Measurements from ENCODE around the gene GATA6.
A peak's percentile ranks its signal among the peaks of the same experiment; 100 is the strongest.
"Not testable (repeated sequence)": the region's sequence is repeated elsewhere in the genome, so short reads cannot be mapped to it uniquely, and the experiment has no call there.

GATA6 gene

DNA sequence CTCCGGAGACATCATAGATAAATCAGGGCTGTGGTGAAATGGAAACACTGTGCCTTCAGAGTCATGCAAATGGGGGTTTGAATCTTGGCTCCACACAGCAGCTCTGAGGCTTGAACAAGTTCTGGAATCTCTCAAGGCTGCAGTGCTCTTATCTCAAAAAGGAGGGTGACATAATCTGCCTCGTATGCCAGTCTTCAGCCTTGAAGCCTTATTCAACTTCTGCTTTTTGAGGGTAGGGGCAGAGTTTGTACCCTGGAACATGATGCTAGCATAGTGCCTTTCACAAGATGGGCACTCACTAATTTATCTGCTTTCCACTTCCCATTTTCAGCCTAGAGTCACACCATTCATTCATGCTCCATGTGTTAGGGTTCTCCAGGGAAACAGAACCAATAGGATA, 42.3 kb downstream of the GATA6 start:
- peak; percentile 57 for DNase-seq

DNA sequence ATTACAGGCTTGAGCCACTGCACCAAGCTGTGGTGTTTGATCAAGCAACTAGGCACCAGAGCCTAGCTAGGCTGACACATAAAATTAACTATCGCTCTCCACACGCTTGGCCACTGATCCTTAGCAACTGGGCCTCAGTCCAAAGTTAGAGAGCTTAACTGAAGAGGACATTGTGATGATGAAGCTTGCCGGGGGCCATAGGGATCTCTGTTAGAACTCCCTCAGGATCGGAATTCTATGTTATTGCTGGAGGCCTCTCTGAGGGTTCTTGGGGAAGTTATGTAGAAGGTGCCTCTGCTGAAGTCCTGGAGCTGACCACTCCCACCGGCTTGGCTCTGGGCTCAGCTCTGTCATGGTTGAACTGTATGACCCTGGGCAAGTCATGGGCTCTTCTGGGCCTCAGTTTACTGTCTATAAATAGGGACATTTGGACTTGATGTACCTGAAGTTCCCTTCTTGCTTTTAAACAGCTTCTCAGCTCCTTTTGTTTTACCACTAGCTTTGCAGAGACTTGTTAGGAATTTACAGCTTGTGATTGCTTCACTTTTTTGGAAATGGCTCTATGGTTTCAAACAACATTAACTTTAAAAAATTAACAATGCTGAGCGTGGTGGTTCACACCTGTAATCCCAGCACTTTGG, 44.1 kb downstream of the GATA6 start:
- no peak for DNase-seq

DNA sequence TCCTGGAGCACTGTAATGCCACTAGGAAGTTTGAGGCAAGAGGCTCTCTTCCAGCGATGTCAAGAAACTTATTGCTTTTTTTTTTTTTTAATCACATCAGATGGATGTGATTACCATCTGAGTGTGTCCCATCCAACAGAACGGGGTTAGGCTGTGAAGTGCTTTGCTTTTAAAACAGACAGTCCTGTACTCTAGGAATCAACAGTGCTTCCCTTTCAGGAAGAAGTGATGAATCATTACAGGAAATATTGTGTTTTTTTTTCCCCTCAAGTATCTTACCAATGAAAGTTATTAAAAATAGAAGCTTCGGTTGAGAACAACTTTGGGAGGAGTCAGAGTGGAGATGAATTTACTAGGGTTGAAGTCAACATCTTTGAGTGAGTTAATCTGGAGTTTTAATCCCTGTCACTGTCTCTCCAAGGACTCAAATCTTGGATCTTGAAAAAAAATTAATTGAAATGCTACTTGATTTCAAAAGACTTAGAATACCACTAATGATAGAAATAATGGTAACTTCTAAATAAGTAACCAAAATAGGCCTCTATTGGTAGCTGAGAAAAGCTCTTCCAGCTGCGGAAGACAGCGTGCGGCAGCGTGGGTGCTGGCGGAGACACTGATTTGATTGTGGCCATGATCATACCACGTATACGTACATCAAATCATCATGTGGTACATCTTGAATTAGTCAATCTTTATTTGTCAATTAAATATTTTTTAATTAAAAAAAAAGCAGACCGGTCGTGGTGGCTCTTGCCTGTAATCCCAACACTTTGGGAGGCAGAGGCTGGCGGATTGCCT, 45.5 kb downstream of the GATA6 start:
- no peak for DNase-seq

DNA sequence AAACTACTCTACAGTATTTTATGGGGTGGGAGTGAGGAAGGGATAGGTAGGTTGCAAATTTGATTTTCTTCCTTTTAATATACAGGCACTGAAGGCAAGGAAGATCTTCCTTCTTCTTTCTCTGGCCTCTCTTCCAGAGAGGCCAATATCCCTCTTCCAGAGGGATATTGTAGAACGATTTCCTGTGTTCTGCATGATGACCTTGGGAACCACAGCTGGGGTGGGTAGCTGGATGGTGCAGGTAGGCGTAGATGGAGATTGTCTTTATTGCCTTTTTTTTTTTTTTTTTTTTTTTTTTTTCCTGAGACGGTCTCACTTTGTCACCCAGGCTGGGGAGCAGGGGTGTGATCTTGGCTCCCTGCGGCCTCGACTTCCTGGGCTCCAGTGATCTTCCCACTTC, 49.4 kb downstream of the GATA6 start:
- DNase-seq = no peak

DNA sequence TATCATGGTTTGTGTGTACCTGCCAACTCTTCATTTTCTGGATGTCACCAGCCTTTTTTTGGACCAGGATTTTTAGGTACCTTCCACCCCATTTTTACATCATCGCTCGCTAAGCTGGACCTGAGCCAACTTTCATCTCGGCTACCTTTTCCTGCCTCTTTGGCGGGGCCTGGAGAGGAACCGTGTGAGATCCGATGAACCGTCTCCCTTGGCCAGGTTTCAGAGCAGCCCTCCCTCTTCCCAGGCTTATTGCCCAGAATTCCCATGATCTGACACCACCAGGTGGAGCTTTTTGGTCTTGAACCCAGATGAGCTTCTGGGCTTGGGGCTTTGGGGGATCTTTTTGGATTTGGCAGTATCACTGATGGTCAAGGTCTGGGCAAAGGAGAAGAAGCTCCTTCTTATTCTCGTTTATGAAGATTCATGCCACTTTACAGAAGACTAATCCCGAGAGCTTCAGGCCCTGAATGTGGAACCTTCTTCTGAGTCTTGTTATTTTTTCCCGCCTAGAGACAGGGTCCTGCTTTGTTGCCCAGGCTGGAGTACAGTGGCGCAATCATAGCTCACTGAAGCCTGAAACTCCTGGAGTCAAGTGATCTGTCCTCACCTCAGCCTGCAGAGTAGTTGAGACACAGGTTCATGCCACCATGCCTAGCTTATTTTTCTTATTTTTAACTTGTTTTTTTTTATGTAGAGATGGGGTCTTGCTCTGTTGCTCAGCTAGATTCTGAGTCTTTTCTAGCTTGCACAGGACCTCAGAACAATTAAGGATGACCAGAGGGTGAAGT, 50.4 kb downstream of the GATA6 start:
- no peak for DNase-seq

DNA sequence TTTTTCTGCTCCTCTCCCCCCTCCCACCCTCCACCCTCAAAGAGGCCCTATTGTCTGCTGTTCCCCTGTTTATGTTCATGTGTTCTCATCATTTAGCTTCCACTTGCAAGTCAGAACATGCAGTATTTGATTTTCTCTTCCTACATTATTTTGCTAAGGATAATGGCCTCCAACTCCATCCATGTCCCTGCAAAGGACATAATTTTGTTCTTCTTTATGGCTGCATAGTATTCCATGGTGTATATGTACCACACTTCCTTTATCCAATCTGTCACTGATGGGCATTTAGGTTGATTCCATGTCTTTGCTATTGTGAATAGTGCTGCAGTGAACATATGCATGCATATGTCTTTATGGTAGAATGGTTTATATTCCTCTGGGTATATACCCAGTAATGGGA, 51.2 kb downstream of the GATA6 start:
- not testable (repeated sequence) for DNase-seq

DNA sequence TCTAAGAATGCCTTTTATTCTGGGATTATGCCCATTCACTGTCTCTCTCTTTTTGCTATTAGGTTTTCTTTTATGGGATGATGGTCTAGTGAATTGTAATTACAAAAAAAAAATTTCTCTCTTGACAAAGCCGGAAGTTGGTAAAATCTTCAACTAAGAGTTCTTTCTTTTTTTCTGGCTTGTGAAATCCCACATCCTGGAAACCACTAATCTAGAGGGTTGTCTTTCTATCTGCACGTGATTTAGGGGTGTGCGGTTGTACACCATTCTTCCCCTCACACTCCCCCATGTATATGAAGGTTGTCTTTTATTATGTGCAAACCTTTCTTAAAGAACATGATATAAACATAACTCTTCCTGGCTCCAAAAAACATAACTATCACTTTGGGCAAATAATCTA, 52.0 kb downstream of the GATA6 start:
- no peak for DNase-seq

DNA sequence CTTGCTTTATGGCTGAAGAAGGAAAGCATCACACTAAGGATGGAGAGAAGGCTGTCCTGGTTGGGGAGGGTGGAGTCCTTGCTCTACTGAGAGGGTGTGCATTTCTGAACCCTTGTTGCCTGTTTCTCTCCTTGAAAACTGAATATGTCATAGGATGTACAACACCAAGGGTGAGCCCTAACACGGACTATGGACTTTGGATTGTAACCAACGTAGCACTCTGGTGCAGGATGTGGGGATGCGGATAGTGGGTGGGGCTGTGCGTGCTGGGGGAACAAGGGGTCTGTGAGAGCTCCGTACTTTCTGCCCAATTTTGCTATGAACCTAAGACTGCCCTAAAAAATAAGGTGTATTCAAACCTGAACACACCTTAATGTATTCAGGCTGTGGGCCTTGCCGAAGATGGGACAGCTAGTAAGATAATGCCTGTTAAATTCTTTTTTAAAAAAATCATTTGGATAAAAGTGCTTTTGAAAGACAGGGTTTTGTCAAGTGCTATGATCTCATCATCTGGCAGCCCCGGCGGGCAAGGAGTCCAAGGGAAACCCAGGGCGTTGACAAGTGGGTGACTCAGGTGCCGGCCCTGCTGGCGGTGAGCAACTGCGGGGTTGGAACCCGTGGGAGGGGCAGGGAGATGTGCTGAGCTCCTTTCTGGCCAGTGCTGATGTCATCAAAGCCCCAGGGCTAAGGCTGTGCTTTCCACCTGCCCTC, 54.0 kb downstream of the GATA6 start:
- no peak for DNase-seq

DNA sequence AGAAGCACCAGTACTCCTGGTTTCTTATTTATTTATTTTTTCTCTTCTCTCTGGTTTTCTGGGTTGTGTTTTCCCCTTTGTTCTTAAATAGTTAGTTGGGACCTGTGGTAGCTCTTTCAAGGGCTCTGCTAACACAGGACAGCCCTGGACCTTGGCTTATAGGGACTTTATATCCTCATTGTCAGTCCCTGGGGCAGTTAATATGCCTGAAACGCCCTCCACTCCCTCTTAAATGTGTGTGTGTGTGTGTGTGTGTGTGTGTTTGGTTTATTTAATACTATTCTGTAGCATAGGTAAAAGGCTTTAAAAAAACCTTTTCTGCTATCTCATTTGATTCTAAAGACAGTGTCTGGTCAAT, 54.6 kb downstream of the GATA6 start:
- no peak for DNase-seq

DNA sequence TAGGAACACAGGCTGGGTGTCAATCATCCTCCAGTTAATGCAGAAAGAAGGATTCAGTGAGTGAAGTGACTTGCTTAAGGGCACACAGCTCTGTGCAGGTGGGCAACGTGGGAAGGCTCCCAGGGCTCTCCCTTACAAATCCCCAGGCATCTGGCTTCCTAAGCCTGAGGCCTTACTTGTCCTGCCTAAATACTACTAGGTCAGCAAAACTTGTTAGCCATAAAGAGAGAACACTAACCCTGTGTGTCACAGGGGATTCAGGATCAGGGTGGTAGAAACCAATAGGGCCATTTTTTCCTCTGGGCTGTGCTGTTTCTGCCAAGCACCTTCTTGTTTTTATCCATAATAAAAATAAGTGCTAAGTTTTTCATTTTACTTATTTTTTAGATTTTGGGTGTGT, 55.0 kb downstream of the GATA6 start:
- no peak for DNase-seq

DNA sequence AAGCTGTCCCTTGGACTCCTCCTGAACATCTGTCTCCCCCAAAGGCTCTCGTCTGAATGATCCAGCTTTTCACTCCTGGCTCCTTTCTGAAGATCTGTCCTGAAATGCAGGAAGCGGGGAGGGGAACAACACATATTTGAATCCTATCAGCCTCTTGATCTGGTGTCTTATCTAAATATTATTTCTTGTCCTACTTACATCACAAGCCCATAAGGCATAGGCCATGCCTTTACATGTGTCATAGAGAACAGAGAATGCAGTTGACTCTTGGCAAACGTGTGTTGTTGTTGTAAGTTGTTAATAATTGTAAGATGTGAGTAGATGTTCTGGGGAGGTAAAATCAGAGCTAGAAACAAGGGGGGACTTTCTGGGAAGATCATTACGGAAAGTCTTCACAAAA, 57.4 kb downstream of the GATA6 start:
- DNase-seq = no peak

DNA sequence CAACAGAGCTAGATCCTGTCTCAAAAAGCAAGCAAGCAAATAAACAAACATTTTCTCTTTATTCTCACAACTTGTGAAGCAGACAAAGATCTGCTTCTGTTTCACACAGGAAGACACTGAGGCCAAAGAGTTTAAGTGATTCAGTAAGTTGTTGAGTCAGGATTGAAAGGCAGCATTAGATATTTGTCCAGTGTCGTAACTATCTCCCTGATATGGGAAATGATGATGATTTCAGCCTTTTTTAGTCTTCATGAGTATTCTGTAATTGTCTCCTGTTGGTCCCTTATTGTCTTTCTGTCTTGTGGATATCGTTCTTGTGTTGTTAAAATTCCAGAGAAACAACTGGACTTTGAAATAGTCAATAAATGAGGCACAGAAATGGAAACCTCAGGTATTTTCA, 59.6 kb downstream of the GATA6 start:
- no peak for DNase-seq

DNA sequence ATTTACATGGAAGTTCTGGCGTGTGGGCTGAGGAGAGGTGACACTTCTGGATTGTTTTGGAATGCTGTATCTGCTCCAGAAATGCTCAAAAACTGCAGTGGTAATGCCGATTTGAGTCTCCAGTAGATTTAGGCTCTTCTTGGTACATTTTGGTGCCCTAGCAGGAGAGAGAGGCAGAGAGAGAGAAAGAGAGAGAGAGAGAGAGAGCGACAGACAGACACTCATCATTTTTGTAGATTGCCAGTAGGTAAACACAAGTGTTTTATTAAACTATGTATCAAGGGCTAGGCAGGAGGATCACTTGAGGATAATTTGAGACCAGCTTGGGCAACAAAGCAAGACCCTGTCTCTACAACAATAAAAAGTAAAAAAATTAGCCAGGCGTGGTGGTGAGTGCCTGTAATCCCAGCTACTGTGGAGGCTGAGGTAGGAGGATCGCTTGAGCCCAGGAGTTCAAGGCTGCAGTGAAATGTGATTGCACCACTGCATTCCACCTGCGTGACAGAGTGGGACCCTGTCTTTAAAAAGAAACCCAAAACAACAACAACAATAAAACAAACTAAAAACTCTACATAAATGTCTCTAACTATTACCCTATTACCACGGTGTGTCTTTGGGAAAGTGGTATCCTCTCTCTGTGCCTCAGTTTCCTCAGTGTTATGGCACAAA, 60.2 kb downstream of the GATA6 start:
- no peak for DNase-seq

DNA sequence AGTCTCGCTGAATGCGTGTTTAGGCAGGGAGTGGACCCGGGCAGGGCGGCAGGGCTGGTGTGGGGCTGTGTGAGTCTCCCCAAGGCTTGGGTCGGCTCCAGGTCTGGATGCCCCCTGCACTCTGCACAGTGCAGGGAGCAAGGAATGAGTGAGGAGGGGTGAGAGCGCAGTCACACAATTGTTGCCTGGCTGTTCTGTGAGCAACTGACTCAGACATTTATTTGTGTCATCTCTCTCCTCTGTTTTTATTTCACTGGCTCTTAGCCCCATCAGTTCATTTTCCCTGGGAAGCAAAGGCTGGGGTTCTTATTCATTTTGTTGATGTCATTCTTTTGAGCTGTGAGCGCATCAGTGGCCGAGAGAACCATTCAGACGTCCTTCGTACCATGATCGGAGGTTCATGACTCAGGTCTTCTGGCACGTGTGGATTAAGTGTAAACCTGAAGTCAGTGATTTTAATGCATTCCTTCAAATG, 61.1 kb downstream of the GATA6 start:
- DNase-seq = no peak

DNA sequence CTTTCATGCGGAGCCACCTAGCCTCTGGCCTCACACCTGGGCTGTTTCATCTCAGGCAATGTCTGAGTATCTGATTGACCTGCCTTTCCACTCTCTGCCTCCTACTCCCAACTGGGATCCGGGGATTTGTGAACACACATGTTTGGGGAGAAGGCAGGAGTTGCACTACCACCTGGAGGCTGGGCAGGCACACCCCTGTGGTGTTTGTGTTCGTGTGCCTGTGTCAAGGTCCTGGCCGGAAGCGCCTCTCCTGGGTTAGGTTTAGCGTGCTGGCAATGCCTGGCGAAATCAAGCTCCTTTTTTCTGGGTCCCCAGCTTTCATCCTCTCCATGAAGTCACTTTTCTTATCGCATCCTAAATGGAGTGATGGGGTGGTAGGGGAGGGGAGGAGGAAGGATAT, 63.9 kb downstream of the GATA6 start:
- DNase-seq = no peak

DNA sequence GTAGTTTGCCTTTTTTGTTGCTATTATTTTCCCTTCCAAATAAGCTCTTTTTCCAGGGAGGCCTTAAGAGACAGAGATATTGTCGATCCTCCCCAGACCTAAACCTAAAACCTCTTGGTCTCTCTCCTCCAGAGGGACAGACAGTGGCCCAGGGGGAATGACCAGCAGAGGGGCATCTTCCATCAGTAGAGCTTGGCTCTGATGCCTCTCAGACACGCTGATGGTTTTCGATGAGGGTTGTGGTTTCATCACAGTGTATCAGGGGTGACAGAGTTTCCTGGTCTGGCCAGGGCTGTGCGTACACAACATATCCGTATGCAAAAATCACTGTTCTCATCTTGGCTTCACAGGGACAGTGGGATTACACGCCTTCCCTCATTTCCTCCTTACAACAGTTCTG, 68.6 kb downstream of the GATA6 start:
- no peak for DNase-seq

DNA sequence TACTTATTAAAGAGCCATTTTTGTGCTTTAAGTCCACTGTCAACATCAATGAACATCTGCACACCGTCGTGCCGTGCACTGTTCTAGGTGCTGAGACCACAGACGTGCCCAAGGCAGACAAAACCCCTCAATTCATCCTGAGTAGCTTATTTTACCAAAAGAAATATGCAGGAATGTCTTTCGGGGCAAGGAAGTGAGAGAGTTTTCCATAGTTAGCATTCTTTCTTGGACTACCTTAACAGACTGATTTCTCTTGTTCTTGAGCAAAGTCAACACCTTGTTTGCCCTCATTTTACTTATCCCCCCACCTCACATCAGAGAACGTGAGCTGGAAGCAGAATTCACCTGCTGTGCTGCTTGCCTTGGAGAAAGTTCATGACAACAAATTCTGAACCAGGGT, 69.3 kb downstream of the GATA6 start:
- DNase-seq = no peak

DNA sequence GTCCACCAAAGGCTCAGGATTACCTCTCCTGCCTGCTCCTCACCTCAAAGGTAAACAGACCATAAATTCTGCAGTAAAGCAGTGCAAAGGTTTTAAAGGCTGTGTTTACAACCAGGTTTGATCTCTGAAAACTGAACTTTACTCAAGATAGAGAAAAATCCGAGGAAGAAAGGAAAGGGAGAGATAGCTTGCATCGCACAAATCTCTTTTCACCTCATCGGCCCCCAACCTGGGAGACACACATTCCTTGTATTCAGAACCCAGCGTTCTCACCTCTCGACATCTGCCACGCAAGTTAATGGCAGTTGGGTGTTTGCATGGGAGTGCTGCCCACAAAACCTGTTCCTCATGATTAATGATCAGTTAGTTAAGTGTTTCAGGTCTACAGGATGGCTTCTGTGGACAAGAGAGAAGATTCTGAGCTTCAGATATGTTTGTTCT, 72.6 kb downstream of the GATA6 start:
- DNase-seq = no peak

DNA sequence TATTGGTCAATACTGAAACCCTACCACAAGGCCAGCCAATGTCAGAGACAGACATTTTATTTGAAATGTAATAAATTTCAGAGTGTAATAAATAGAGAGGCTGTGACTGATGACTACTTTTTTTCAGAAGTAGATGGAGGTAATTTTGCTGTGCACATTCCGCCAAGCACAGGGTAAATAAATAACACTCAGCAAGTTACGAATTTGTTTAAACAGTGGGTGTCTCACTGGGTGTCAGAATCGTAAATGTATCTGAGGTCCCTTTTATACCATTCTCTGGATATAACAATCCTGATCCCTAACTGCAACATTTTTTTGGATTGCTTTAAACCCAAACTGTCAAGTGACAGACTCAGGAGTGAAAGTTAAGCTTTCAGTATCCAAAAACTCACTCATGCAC, 74.1 kb downstream of the GATA6 start:
- no peak for DNase-seq

DNA sequence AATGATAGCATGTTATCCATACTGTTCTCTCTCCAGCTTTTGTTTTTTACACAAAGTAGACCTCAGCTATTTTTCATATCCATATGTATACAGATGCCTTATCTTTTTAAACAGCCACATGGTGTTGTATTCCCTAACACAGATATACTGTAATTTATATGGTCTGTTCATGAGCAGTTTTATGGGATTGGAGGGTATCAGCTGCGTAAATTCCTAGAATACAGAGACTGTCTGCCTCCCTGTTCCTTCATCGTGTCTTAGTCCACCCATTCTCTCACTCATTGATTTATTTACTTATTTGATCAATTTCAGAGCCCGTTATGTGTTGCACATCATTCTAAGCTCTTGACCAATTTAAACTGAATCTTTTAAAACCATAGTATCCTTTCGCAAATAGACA, 80.6 kb downstream of the GATA6 start:
- no peak for DNase-seq

DNA sequence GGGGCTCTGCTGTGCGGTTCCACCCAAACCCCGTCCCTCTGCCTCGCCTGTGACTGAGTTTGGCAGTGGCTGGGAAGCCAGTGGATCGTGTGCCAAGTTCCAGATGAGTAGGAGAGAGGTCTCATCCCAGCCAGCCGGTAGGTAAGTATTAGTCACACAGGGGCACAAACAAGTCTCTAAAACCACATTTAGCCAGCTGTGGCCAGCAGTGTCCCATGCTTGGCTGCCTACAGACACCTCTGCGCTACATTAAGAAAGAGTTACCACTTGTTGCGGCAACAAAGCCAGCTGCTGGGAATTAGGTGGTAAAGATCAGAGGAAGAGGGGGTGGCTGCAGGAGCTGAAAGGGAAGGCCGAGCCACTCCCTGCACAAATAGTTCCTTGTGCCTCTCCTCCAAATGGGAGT, 81.2 kb downstream of the GATA6 start:
- DNase-seq = no peak

Measured in hematopoietic multipotent progenitor cell treated with erythropoietin and hydrocortisone succinate and interleukin-3 and kit ligand, for 6 days (in vitro differentiated cells).